Kidney glomerular epithelial cell (primary cell): ENCODE data around the gene NDUFAF2.
"Not testable (repeated sequence)": the region's sequence is repeated elsewhere in the genome, so short reads cannot be mapped to it uniquely, and the experiment has no call there.

Experiments
- DNase-seq: peaks from one replicate; lab custom pipeline; 2025; lab: John Stamatoyannopoulos, UW

Gene NDUFAF2

GRCh38 chr5:60993425-60993824 lies 48.4 kb downstream of the NDUFAF2 start:
- no peak for DNase-seq

GRCh38 chr5:60993875-60994571 lies 49.0 kb downstream of the NDUFAF2 start:
- no peak for DNase-seq

GRCh38 chr5:60996368-60996767 lies 51.4 kb downstream of the NDUFAF2 start:
- no peak for DNase-seq

- no peak for DNase-seq
Observed at GRCh38 chr5:60997721-60998120, 52.7 kb downstream of the NDUFAF2 start.

- no peak for DNase-seq
Observed at GRCh38 chr5:61000887-61001286, 55.9 kb downstream of the NDUFAF2 start.

- no peak for DNase-seq
Observed at GRCh38 chr5:61001647-61002046, 56.6 kb downstream of the NDUFAF2 start.

DNA sequence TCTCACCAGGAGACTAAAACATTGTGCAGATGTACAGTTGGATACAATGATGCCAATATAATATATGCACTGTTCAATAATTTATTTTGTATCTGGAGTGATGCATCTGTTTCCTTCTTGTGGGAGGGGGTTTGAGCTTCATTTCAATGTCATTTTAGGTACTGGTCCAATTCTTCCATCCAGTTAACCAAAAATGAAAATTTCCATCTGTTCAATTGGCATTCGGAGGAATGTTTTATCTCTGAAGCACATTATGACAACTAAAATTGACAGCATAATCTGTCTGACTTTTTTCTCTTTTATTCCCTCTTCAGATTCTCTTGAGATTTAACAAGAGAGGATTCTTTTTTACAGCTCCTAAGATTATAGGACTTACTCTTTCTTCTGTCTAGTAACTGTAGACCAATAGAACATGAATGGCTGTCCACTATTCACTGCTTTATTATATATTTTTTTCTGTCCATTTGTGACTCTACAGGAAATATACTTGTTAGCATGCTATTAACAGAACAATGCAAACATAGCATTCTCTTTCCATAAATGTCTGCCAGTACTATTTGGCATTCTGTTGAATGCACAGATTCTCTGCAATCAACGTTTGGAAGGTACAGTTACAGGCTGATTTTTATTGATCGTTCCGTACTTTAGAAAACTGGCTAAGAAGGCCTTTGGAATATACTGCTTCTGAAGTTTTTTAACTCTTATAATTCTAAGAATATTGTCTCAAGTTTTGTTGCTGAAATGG lies 57.8 kb downstream of the NDUFAF2 start:
- no peak for DNase-seq

DNA sequence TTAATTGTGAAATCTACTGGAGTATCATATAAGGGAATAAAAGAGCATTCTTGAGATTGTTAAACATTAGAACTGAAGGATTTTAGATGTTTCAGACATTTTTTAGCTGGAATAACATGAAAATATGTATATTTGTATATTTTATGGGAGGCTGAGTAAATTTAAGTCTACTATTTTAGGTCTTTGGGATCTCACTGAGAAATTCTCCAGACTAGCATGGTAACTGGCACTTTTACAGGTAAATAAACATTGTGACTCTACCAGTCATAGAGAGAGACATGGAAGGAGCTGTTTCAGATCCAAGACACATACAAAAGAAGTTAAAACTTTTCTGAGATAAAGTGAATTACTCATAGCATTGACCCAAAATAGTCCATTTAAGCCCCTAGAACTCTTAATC lies 59.4 kb downstream of the NDUFAF2 start:
- no peak for DNase-seq

- no peak for DNase-seq
Observed at GRCh38 chr5:61009907-61010306, 64.9 kb downstream of the NDUFAF2 start.

GRCh38 chr5:61010467-61011454 lies 65.8 kb downstream of the NDUFAF2 start:
- DNase-seq = no peak

DNA sequence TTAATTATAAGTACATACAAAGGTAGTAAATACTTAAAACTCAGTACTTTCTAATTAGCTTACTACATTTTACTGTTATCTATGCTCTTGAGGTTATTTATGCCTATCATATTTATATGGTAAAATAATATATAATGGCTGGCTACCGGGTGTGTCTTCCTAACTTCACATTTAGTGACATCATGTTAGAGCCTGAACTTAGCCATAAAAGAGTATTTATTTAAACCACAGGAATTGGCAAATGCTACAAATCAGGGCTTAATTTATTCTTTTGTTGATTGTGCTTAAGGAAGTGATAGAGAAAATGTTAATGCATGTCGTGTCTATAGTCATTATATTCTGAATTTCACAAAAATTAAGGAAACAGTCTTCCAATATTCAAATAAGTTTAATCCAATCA lies 73.1 kb downstream of the NDUFAF2 start:
- no peak for DNase-seq

DNA sequence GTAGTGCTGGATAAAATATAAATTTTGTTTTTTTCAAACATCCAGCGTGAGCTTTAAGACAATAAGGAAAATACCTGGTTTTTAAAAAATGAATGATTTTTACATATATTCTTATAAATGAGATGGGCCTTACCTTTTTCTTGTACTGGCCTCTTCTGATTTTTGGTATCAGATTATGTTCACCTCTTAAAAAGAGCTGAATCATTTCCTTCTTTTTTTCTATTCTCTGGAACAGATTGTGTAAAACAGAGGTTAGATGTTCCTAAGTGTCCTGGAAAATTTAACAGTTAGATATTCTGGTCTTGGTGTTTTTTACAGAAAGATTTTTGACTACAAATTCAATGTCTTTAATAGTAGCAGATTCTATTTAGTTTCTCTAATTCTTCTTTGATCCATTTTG lies 74.6 kb downstream of the NDUFAF2 start:
- no peak for DNase-seq

DNA sequence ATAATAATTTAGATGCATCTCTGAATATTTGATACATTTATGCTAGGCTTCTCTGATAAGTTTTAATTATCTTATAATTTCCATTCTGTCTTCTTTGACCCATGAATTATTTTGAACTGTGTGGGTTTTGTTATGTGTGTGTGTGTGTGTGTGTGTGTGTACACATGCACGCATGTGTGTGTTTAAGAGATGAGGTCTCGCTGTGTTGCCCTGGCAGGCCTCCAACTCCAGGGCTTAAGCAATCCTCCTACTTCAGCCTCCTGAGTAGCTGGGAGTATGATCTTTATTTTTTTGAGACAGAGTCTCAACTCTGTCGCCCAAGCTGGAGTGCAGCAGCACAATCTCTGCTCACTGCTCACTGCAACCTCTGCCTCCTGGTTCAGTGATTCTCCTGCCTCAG lies 75.4 kb downstream of the NDUFAF2 start:
- DNase-seq = no peak

GRCh38 chr5:61023131-61023530 lies 78.1 kb downstream of the NDUFAF2 start:
- DNase-seq = no peak

DNA sequence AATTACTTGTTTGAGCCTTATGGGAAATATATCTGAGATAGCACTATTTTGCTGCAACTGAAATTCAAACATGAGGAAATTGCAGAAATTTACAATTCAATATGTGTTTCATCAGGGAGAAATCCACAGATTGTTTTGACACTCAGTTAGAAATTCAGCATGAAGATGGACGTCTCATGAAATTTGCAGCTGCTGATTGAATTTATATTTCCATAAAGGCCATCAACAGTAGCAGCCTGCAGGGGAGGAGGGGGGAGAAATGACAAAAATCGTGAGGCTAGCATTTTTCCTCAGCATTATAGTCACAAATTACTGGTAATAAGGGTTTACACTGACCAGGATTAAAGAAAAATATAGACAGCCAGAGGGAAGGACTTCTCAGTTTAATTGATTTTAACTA lies 81.0 kb downstream of the NDUFAF2 start:
- DNase-seq = no peak

GRCh38 chr5:61028382-61028781 lies 83.4 kb downstream of the NDUFAF2 start:
- DNase-seq = no peak

GRCh38 chr5:61029456-61030162 lies 84.6 kb downstream of the NDUFAF2 start:
- DNase-seq = no peak

- DNase-seq = no peak
Observed at GRCh38 chr5:61030163-61030482, 85.1 kb downstream of the NDUFAF2 start.

GRCh38 chr5:61031301-61031700 lies 86.3 kb downstream of the NDUFAF2 start:
- DNase-seq = not testable (repeated sequence)

- DNase-seq = no peak
Observed at GRCh38 chr5:61044545-61044944, 99.5 kb downstream of the NDUFAF2 start.

DNA sequence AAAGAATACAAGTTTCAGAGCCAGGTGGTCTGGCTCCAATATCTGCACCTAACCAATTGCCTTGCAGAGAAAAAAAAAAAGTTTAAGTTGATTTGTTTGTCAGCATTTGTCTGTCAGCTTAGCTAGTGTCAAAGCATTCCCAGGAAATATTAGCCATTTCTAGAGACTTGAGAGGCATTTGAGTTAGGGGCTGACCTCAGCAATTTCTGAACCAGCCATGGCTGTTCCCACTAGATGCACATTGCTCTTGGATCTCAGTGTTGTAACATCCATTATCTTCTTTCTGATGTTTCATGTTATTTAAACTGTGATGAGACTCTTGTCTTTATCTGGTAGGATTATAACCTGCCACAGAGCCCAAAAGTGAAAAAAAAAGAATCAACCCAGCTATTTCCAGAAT lies 102.3 kb downstream of the NDUFAF2 start:
- no peak for DNase-seq

GRCh38 chr5:61048534-61048933 lies 103.5 kb downstream of the NDUFAF2 start:
- peak; percentile 78 for DNase-seq
